Retinal pigment epithelial cell (primary cell): ENCODE measurements around the gene GET4.

ENCODE experiments used
- DNase-seq: peaks from one replicate; pipeline ENCODE4 v3.0.0-alpha.2; 2010; ENCODE audit warnings: low read depth
- H3K4me3 ChIP-seq: 2 replicates; pipeline ENCODE4 v1.5.1; 2011; ENCODE audit warnings: mild to moderate bottlenecking, low read length, control low read depth, moderate library complexity
- CTCF ChIP-seq: conservative IDR thresholded peaks from 2 replicates; pipeline ENCODE4 v1.5.1; 2011; ENCODE audit warnings: low read depth, low read length, control low read depth, inconsistent platforms

Gene GET4

GRCh38 chr7:855686-856369 lies 20.5 kb upstream of the GET4 start:
- TF ChIP-seq CTCF = no peak
- DNase-seq = no peak
- no peak overlapping the region for H3K4me3 ChIP-seq

GRCh38 chr7:856444-857095 lies 19.8 kb upstream of the GET4 start:
- TF ChIP-seq CTCF = no peak
- DNase-seq = no peak

GRCh38 chr7:857661-858060 lies 18.7 kb upstream of the GET4 start:
- TF ChIP-seq CTCF = no peak
- no peak overlapping the region for H3K4me3 ChIP-seq
- no peak for DNase-seq

More at GRCh38 chr7:856444-857095, 19.8 kb upstream of the GET4 start:
- H3K4me3 ChIP-seq = no peak overlapping the region

GRCh38 chr7:859359-860030 lies 16.9 kb upstream of the GET4 start:
- DNase-seq = no peak
- H3K4me3 ChIP-seq = no peak overlapping the region
- TF ChIP-seq CTCF = no peak

- no peak for TF ChIP-seq CTCF
- H3K4me3 ChIP-seq = no peak overlapping the region
- no peak for DNase-seq
Observed at GRCh38 chr7:860149-860548, 16.2 kb upstream of the GET4 start.

- DNase-seq = no peak
- no peak overlapping the region for H3K4me3 ChIP-seq
- TF ChIP-seq CTCF = no peak
Observed at GRCh38 chr7:861222-861621, 15.1 kb upstream of the GET4 start.
